NT2/D1 (cell line): ENCODE measurements around the gene ATP6V0B.

Source experiments
- SUZ12 ChIP-seq: IDR thresholded peaks from 2 replicates; pipeline ENCODE4 v1.6.1; 2011; ENCODE audit not compliant: insufficient read length, insufficient read depth; ENCODE audit errors: extremely low read depth
- YY1 ChIP-seq: IDR thresholded peaks from 2 replicates; pipeline ENCODE4 v1.6.1; 2011; ENCODE audit not compliant: insufficient read length, insufficient read depth
- ZNF274 ChIP-seq: IDR thresholded peaks from 2 replicates; pipeline ENCODE4 v1.6.1; 2011; ENCODE audit warnings: mild to moderate bottlenecking, low read depth, low read length

- TF ChIP-seq ZNF274 (no peak), YY1 (no peak), SUZ12 (no peak)
These were observed 37.6 kb downstream of the ATP6V0B start for GRCh38 chr1:44012404-44012803.
